ENCODE results near the gene SULT4A1. TPM values are rescaled to one million over a fixed set of nuclear protein-coding genes. Genes with fewer than 3 reads are reported as not detected.
"Not testable (repeated sequence)": the region's sequence is repeated elsewhere in the genome, so short reads cannot be mapped to it uniquely, and the experiment has no call there.

The SULT4A1 gene
- total RNA-seq, 1 donor from 2014 or later: not detected

DNA sequence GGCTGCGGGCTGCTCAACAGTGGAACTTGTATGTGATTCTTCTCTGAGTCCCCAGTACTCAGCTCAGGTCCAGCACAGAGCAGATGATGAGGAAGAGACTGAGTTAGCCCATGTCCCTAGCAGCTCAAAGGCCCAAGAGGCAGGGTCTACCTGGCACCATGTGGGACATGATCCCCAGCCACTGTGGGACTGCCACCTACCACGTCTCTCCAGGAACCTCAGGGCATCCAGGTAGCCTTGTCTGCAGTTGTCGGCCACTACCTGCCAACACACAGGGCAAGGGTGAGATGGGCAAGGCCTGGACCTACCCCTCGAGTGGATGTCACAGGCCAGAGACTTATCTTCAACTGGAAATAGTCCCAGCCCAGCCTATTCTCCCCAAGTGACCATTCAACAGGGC, 25.1 kb upstream of the SULT4A1 start:
- intact Hi-C loops (cut with micrococcal nuclease): no loop called here

DNA sequence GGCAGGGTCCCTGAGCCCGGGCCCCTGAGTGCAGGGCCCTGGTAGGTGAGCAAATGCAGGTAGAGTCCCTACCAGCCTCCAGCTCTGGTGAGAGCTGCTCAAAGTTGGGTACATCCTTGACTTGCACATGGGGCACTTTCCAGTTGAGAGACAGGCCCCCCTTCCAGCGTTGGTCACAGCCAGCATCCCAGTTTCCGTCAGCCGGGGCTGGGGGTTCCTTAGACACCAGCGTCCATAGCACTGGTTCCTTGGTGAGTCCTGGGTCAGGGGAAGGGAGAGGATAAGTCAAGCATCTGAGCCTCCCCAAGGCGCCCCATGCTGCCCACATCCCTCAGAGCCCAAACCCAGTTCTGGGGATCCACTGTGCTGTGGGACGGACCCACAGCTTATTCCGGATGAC, 23.9 kb upstream of the SULT4A1 start:
- intact Hi-C loops (cut with micrococcal nuclease): no loop called here

DNA sequence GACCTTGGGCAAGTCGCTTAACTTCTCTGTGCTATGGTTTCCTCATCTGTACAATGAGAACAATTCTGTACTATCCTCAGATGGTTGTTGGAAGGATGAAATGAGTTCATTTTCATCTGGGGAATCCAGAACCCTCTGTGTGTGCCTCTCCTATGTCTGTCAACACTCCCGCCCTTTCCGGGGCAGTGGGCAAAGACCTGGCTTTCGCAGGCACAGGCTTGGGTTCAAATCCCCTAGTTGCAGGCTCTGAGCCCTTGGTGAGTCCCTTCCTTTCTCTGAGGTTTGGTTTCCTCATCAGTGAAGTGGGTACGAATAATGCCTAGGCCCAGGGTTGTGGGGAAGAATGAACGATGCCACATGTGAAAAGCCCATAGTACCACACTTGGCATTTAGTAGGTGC, 23.5 kb upstream of the SULT4A1 start:
- intact Hi-C loops (cut with micrococcal nuclease): no loop called here

DNA sequence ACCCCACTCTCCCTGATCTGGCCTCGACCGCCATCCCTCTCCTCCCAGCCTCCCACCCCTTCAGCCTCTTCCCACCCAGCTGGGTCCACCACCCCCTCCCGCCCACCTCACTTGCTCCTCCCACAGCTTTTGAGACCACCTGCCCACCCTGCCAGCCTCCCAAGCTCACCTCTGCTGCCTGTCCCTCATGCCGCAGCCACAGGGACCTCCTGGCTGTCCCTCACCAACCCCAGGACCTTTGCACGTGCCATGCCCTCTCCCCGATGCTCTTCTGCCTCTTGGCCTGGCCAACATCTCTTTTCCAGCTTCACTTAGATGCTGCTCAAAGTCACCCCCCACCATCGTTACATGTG, 23.0 kb upstream of the SULT4A1 start:
- intact Hi-C loops (cut with micrococcal nuclease): no loop called here

DNA sequence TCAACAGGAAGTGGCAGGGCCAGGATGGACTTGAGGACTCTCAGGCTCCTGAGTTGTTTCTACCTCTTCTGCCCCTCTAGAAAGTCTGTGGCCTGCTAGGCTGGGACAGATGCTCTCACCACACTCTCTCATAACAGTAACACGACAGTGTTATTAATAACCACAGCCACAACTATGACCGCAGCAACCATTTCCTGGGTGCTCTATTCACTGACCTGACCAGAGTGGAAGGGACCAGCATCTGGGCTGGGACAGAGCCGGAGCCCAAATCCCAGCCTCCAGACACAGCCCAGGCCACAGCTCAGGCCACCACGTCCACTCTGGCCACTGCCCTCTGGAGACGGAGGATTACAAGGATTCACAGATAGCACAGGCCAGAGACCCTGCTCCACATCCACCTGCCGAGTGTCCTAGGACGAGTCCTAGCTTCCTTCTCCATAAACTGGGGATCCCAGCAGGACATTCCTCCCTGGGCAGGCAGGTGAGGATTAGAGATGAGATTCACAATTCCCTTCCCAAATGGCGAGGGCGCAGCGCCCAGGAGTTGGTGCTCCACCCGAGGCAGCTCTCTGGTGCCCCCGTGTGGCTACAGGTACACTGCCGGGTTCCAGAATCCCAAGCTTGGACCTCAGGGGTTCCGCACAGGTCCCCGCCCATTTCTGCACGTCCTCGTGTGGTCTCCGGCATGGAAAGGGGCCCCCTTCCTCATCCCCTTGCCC, 22.4 kb upstream of the SULT4A1 start:
- intact Hi-C loops (cut with micrococcal nuclease): no loop called here

DNA sequence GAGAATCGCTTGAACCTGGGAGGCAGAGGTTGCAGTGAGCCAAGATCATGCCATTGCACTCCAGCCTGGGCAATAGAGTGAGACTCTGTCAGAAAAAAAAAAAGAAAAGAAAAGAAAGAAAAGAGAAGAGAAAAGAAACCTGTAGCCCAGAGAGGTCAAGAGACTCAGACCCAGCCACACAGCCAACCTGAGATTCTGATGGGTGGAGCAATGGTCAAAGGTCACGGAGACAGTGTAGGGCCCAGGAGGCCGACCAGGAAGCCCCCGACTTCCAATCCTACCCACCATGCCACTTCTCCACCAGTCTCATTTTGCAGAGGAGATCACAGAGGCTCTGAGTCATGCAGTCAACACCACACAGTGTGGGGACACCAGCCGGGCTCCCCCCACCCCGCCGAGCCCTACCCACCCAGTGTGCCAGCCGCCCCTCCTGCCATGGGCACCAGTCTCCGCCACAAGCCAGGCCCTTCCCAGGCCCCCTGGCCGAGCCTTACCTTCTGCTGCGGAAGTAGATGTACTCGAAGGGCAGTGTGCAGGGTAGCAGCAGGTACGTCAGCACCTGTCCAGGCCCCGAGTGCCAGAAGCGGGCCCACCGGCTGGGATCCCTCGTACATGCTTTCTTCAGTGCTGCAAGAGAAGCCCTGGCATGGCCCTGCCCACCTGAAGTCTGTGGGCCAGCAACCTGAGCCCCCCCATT, 21.6 kb upstream of the SULT4A1 start:
- intact Hi-C loops (cut with micrococcal nuclease): loop anchor here (1.0 kb wide), 1 partner anchor 62 kb away; no protein-coding TSS in a partner anchor

DNA sequence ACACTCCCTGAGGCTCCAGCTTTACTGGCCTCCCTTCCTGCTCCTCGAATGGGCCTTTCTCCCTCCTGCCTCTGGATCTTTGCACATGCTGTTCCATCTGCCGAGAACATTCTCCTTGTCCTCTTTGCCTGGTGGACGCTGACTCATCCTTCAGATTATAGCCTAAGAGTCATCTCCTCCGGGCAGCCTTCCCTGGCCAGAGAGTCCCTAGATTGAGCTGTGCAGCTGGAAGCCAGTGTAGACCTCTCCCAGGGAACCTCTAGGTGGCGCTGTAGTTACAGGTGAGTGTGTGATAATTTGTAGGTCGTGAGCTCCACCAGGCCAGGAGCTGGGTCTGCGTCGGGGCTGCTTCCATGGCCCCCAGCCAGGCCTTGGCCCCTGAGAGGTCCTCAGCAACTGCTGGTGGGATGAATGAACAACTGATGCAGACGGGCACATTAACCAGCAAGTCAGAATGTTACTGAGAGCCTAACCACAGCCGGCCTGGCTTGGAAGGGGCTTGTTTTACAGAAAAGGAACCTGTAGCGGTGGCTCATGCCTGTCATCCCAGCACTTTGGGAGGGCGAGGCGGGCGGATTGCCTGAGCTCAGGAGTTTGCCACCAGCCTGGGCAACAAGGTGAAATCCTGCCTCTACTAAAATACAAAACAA, 20.8 kb upstream of the SULT4A1 start:
- intact Hi-C loops (cut with micrococcal nuclease): loop anchor here (1.0 kb wide), 1 partner anchor 63 kb away; no protein-coding TSS in a partner anchor

DNA sequence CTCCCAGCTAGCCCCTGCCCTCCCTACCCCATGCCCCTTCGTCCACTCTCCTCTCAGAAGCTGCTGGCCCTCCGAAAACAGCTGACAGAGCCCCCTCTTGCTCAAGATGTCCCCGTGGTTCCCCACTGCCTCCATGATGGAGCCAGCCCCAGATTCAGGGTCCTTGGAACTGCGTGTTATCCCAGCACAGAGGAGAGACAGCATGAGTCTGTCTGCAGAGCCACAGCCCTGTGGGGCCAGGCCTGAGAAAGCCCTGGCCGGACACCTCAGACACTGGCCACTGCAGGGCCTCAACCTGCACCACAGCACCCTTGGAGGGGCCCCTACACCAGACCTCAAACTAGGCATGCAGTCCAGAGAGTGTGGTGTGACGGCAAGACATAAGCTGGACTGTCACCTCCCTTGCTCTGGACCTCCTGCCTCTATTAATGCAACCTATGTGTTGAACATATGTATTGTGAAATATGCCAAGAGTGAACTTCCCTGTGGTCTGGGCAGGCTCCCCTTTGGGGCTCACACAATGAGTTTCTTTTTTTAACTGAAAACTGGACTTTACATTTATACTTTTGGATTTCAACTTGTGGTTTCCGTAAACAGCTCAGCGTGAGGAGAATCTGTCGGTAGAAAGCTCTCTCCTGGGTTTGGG, 19.9 kb upstream of the SULT4A1 start:
- intact Hi-C loops (cut with micrococcal nuclease): no loop called here

DNA sequence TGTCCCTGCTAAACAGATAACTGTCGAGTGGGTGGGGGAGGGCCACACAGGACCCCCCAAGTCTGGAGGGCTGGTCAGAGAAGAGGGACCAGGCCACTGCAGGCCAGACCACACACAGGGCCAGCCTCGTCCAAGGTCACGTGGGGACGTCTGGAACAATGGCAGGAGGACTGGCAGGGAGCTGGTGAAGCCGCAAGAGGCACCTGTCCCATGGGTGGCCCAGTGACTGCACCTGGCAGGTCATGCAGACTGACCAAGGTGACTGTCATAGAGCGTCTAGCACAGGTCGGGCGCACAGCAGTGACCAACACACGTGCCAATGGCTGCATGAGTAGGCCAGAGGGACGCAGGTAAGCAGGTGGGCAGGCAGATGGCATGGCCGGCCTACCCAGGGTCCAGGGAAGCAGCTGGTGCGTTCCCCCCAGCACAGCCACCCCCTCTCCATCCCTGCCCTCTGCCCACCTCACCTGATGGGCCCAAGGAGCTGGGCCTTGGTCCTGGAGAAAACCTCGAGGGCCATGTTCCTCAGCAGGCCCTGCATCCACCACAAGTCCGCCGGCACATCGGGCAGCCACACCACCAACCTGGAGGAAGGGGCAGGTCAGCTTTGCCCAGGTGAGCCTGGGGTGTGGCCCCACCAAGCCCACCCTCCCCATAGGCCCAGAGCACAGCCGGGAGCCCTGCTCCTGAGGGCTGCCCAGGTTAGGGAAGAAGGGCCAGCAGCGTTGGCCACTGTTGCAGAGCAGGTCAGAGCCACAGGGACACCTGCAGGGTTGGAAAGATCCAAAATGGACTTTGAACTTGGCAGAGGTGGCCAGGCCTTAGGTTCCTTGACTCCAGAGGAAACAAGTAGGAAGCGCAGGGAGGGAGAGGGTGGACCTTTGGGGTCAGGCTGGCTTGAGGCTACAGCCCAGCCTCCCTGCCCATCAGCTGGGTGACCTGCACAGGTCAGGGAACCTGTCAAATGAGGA, 19.1 kb upstream of the SULT4A1 start:
- intact Hi-C loops (cut with micrococcal nuclease): no loop called here

DNA sequence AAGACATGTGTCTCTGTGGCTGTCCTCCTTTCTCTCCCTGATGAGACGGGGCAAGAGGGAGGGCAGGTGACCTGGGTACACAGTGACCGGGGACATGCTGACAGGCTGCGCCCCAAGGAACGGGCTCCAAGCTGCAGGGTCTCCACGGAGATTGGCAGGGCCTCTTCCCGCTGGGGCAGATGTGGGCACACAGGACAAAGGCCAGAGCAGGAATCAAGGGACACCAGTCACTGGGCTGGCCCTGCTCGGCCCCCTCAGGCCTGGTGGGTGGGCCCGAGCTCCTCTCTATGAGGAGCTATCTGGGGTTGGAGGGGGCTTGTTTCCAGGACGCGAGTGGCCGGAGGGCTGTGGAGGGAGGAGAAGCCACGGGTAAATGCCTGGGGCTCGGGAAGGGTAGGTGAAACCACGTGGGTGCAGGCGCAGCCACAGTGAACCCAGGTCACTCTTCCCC, 18.3 kb upstream of the SULT4A1 start:
- intact Hi-C loops (cut with micrococcal nuclease): no loop called here

DNA sequence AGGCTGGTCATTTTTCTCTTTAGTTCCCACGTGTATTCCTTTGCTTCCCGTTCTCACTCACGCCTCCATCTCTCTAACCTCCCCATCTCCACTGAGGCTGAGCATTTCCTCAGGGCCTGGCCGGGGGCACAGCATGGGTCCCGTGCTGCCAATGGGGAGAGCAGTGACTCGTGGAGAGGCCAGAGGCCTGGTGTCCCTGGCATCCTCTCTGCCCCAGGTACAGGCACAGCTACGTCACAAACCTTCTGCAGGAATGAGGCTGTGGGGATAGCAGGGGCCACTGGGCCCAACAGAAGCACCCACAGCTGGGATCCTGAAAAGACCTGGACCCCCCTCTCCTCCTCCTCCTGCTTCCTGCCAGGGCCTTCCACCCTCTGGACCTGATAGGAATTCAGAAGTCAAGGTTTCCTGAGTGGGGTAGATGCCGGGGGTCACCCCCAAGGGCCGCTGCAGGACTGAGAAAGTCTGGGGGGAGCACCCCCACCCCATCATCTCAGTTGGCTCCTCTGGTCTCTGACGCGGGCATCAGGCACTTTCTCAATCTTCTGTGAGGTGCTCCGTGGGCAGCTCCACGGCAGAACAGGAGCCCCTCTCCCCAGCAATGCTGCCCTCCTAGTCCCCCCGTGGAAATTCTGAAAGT, 17.7 kb upstream of the SULT4A1 start:
- intact Hi-C loops (cut with micrococcal nuclease): no loop called here

DNA sequence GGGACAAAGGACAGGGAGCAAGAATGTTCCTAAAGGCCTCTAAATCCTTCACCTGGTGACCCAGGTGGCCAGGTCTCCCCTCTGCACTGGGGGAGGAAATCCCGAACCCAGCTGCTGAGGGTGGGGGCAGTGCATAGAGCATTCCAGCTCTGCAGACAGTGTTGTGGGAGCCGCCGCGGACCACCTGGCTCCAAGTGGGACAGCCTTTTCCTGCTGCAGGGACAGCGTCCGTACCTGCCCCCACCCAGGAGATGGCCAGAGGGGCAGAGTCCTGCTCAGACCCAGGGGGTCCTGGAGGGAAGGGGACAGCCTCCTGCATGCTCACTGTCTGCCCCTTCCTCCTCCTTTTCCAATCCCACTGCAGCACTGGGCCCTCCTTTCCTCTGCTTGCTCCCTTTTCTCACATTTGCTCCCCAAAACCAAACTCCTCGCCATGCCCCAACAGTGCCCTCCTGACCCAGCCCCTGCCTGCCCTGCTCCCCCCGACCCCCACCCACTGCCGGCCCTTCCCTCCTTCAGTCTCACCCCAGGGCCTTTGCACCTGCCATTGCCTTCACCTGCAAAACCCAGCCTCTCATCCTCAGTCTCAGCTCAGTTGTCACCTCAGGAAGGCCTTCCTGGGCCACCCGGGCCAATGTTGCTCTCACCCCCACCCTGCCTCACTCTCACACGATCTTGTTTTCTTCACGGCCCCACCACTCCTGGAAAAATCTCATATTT, 16.7 kb upstream of the SULT4A1 start:
- intact Hi-C loops (cut with micrococcal nuclease): no loop called here

DNA sequence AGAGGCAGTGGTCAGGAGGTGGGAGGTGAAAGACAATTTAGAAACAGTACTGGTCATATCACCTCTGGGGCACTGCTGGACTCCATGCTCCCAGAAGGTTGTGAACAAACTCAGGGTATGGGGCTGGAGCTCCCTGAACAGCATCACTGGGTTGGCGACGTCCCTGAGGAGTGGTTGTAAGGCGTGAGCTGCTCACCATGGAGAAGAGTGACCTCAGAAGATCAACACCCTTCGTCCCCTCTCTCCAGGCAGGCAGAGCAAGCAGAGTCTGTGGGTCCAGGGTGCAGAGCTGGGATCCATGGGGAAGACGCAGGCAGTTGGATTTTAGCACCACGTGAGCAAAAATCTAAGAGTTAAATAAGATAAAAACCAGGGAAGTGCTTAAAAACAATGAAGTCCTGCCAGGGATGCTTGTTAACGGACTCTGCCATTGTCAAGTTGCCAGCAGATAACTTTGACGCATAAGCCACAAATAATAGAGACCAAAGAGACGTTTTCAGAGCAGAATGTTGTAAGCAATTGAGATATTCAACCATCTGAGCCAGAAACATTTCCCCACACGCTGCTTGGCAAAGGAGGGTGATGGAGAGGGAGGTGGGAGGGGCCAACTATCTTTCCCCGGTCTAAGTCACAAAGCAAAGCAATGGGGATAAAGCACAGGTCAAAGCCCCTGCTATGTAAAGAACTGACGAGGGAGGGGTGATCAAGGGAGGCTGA, 15.9 kb upstream of the SULT4A1 start:
- intact Hi-C loops (cut with micrococcal nuclease): no loop called here

DNA sequence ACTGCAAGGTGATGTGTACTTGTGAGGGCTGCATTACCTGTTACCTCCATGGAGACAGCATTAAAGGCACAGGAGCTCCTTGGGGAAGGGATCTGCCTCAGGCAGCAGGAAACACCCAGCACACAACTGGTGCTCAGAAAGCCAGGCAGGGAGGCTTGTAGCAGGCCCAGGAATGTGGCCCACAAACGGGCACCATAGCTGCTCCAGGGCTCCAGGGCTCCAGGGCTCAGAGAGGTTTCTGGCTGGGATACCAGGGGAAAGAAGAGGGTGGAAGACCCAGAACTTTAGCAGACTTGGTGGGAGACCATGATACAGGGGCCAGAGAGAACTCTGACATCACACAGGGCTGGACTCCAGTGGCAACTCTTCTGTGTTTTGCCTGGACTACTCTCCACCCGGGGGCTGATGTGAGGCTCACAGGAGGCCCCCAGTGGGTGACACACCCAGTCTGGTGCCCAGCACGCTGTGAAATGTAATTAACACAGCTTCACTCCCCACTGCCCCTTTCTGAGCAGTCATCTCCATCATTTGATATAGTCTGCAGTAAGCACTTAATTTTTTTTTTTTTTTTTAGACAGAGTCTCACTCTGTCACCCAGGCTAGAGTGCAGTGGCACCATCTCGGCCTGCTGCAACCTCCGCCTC, 14.7 kb upstream of the SULT4A1 start:
- intact Hi-C loops (cut with micrococcal nuclease): no loop called here

DNA sequence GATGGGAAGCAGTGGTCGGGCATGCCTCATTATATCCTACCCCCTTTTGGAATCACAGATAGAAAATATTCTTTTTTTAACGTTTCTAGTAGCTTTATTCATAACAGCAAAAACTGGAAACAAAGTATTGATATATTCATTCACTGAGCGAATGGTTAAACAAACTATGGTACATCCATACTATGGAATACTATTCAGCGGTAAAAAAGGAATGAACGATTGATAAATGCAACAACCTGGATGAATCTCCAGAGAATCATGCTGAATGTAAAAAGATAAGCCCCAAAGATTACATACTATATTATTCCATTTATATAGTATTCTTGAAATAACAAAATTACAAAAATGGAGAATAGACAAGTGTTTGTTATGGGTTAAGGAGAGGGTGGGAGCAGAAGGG, 7.5 kb upstream of the SULT4A1 start:
- intact Hi-C loops (cut with micrococcal nuclease): no loop called here

DNA sequence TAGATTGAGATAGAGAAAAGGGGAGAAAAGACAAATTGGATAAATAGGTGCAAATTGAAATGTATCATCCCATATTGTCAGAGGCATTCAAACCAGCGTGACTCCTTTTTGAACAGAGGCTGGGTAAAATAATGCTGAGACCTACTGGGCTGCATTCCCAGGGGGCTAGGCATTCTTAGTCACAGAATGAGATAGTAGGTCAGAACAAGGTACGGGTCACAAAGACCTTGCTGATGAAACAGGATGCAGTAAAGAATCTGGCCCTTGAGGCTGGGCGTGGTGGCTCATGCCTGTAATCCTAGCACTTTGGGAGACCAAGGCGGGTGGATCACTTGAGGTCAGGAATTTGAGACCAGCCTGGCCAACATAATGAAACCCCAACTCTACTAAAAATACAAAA, 6.7 kb upstream of the SULT4A1 start:
- intact Hi-C loops (cut with micrococcal nuclease): not testable (repeated sequence)

DNA sequence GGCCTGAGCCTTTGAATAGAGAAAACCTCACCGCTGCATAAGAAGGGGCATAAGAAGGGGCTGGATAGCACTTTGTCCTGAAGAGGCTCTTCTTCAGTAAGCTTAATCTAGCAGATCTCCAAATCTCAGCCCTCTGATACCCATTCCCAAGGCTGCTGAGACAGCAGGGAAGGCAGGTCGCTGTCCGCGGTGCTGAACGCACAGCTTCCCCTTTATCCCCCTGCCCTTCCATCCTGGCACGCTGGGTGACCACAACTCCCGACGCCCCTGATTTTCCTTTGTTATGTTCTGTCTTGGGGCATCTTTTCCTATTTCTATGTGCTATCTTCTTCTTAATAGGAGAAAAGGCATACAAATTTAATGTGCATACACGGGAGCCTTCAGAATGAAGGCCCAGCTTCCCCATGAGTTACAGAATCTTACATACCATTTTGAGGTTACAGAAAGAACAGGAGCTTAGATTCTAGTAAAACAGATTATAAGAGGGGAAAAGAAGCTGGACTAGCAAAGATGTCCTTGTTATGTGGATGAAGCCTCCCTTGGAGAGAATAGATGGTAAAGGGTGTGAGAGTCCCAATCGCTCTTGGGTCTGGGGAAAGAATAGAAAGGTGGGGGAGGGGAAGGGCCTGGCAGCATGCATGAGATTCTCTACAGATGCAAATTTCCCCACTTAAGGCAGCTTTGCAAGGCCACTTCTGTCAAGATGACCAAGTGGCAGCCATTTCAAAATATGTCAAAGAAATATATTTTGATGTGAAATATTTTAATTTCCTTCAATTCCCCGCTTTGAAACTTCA, 5.7 kb upstream of the SULT4A1 start:
- intact Hi-C loops (cut with micrococcal nuclease): no loop called here

DNA sequence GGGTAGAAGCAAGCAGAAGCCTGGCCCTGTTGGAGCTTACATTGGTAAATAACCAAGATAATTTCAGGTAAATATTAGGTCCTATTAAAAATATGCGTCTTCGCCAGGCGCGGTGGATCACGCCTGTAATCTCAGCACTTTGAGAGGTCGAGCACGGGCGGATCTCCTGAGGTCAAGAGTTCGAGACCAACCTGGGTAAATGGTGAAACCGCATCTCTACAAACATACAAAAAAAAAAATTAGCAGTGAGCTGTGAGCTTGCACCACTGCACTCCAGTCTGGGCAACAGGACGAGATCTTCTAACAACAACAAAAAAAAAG, 529 bp upstream of the SULT4A1 start:
- intact Hi-C loops (cut with micrococcal nuclease): no loop called here
